Activated T-cell treated with anti-CD3 and anti-CD28 coated beads, Interleukin-2, amount 50 U/mL, for 1 hour (primary cell): Measurements from ENCODE around the gene TAX1BP1.
"Not testable (repeated sequence)": the region's sequence is repeated elsewhere in the genome, so short reads cannot be mapped to it uniquely, and the experiment has no call there.

Experiments used
- DNase-seq: peaks from one replicate; pipeline ENCODE4 v3.0.0-alpha.2; 2020

TAX1BP1 gene

GRCh38 chr7:27850531-27850930 is 110.6 kb downstream of the TAX1BP1 start:
- DNase-seq, result no peak

- DNase-seq, result not testable (repeated sequence)
Observed at GRCh38 chr7:27856703-27857485, 116.9 kb downstream of the TAX1BP1 start.

GRCh38 chr7:27860800-27861199 is 120.8 kb downstream of the TAX1BP1 start:
- DNase-seq, result no peak

- no peak for DNase-seq
Observed at GRCh38 chr7:27861747-27862146, 121.8 kb downstream of the TAX1BP1 start.

GRCh38 chr7:27863880-27864279 is 123.9 kb downstream of the TAX1BP1 start:
- DNase-seq, result no peak

GRCh38 chr7:27866256-27866655 is 126.3 kb downstream of the TAX1BP1 start:
- no peak for DNase-seq

GRCh38 chr7:27866828-27867672 is 127.1 kb downstream of the TAX1BP1 start:
- DNase-seq, result no peak

- no peak for DNase-seq
Observed at GRCh38 chr7:27868131-27868550, 128.2 kb downstream of the TAX1BP1 start.

- no peak for DNase-seq
Observed at GRCh38 chr7:27869056-27869455, 129.1 kb downstream of the TAX1BP1 start.

- no peak for DNase-seq
Observed at GRCh38 chr7:27870595-27870994, 130.6 kb downstream of the TAX1BP1 start.

- DNase-seq, result no peak
Observed at GRCh38 chr7:27871086-27871485, 131.1 kb downstream of the TAX1BP1 start.

GRCh38 chr7:27871866-27872265 is 131.9 kb downstream of the TAX1BP1 start:
- no peak for DNase-seq

GRCh38 chr7:27872356-27873275 is 132.7 kb downstream of the TAX1BP1 start:
- no peak for DNase-seq

- no peak for DNase-seq
Observed at GRCh38 chr7:27873981-27874957, 134.3 kb downstream of the TAX1BP1 start.

- no peak for DNase-seq
Observed at GRCh38 chr7:27875061-27875460, 135.1 kb downstream of the TAX1BP1 start.

GRCh38 chr7:27875832-27876231 is 135.9 kb downstream of the TAX1BP1 start:
- DNase-seq, result no peak

GRCh38 chr7:27876756-27877155 is 136.8 kb downstream of the TAX1BP1 start:
- no peak for DNase-seq
